GM08714 (cell line): ENCODE data around the gene COX10.
"Not testable (repeated sequence)": the region's sequence is repeated elsewhere in the genome, so short reads cannot be mapped to it uniquely, and the experiment has no call there.

ENCODE experiments used
- H3K4me3 ChIP-seq: fragments of 200-500 bp; sonication (Bioruptor generic); 2 replicates; pipeline ENCODE4 v1.5.1; 2014; ENCODE audit warnings: mild to moderate bottlenecking, low read length, inconsistent platforms
- ZNF274 ChIP-seq: IDR thresholded peaks from 2 replicates; pipeline ENCODE4 v1.6.1; 2012; ENCODE audit warnings: mild to moderate bottlenecking, low read depth, low read length

COX10 gene

GRCh38 chr17:14161419-14161818 lies 92.1 kb downstream of the COX10 start:
- no peak overlapping the region for H3K4me3 ChIP-seq
- TF ChIP-seq ZNF274: no peak

DNA sequence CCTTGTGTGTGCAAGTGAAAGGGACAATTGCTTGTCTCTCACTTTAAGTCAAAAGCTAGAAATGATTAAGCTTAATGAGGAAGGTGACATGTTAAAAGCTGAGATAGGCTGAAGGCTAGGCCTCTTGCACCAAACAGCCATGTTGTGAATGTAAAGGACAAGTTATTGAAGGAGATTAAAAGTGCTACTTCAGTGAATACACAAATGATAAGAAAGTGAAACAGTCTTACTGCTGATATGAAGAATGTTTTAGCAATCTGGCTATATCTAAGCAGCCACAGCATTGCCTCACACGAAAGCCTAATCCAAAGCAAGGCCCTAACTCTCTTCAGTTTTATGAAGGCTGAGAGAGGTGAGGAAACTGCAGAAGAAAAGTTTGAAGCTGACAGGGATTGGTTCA lies 96.3 kb downstream of the COX10 start:
- TF ChIP-seq ZNF274: no peak
- no peak overlapping the region for H3K4me3 ChIP-seq

- not testable (repeated sequence) for H3K4me3 ChIP-seq
Observed at GRCh38 chr17:14167831-14168230, 98.5 kb downstream of the COX10 start.

- H3K4me3 ChIP-seq: no peak overlapping the region
- TF ChIP-seq ZNF274: no peak
Observed at GRCh38 chr17:14168582-14168981, 99.3 kb downstream of the COX10 start.

GRCh38 chr17:14169287-14169686 lies 100.0 kb downstream of the COX10 start:
- H3K4me3 ChIP-seq: no peak overlapping the region
- TF ChIP-seq ZNF274: no peak

DNA sequence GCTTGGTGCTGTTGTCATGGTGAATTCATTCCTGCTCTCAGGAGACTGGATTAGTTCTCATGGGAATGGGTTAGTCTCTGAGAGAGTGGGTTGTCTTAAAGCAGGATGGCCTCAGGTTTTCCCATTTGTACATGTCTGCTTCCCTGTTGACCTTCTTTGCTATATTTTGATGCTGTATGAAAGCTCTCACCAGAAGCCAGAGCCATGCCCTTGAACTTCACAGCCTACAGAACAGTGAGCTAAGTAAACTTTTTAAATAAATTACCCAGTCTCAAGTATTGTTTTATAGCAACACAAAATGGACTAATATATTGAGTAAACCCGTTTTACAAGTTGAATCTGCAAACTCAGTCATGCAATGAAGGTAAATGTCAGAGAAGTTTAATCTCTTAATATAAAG lies 100.6 kb downstream of the COX10 start:
- TF ChIP-seq ZNF274: no peak
- no peak overlapping the region for H3K4me3 ChIP-seq

DNA sequence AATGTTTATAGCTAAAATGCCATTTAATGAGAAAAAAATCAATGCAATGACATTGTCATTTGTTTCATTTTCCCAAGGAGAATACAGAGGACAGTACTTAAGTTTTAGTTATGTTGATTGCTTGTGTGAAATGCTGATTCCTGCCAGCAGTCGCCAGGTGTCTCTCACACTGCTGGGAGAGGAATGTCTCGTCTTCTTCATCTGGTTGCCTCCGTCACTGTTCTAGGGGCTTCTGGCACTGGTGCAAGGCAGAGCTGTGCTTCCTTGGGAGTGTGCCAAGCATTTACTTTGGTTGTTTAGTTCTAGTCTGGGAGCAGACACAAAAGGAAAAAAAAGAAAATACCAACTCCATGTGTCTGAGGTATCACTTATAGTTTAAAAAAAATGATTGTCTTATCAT lies 107.7 kb downstream of the COX10 start:
- not testable (repeated sequence) for H3K4me3 ChIP-seq

GRCh38 chr17:14177801-14178200 lies 108.5 kb downstream of the COX10 start:
- not testable (repeated sequence) for H3K4me3 ChIP-seq

- not testable (repeated sequence) for H3K4me3 ChIP-seq
Observed at GRCh38 chr17:14179951-14180350, 110.6 kb downstream of the COX10 start.

- H3K4me3 ChIP-seq: not testable (repeated sequence)
Observed at GRCh38 chr17:14182084-14182483, 112.8 kb downstream of the COX10 start.

GRCh38 chr17:14184536-14184935 lies 115.2 kb downstream of the COX10 start:
- not testable (repeated sequence) for H3K4me3 ChIP-seq

GRCh38 chr17:14186443-14186842 lies 117.1 kb downstream of the COX10 start:
- H3K4me3 ChIP-seq: not testable (repeated sequence)

- not testable (repeated sequence) for H3K4me3 ChIP-seq
Observed at GRCh38 chr17:14190774-14191173, 121.5 kb downstream of the COX10 start.

GRCh38 chr17:14191469-14191868 lies 122.2 kb downstream of the COX10 start:
- not testable (repeated sequence) for H3K4me3 ChIP-seq

DNA sequence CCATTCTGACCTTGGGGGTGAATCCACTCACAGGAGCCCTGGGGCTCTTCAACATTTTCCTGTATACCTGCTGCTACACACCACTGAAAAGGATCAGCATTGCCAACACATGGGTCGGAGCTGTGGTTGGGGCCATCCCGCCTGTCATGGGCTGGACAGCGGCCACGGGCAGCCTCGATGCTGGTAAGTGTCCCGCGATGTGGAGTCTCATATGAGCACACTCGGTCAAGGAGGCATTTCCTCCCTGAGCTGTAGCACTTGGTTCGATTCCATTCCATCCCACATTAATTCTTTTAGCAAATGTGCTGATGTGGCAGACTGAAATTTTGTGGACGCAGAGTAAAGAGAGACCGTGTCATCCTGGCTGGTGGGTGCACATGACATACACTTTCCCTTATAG lies 122.7 kb downstream of the COX10 start:
- H3K4me3 ChIP-seq: not testable (repeated sequence)

DNA sequence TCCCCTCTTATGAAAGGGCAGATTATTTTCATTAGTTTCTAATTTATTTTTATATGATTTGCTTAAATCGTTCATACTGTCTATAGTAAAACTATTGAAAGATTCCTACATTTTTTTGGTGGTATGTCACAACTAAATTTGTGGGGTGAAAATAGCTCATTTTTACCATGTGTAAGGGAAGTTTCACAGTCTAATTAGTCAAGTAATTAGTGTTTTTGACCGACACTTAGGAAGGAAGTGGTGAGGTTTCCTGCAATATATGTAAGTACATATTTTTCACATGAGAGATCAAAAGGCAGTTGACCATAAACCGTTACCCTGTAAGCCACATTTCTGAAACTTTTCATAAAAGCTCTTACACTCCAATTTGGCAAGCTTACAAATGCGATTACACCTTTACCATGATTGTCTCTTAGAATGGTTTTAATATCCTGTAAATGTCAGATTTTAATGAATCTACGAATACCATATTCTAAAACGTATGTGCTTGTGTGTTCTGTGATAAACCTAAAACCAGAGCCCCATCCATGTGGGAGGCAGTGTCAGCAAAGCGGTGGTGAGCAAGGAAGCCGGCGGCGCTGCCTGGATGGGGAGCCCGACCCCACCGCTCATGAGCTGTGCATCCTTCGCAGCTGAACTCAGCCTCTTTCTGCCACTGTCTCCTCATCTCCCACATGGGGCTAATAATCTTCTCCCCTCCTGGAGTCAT lies 123.5 kb downstream of the COX10 start:
- not testable (repeated sequence) for H3K4me3 ChIP-seq

DNA sequence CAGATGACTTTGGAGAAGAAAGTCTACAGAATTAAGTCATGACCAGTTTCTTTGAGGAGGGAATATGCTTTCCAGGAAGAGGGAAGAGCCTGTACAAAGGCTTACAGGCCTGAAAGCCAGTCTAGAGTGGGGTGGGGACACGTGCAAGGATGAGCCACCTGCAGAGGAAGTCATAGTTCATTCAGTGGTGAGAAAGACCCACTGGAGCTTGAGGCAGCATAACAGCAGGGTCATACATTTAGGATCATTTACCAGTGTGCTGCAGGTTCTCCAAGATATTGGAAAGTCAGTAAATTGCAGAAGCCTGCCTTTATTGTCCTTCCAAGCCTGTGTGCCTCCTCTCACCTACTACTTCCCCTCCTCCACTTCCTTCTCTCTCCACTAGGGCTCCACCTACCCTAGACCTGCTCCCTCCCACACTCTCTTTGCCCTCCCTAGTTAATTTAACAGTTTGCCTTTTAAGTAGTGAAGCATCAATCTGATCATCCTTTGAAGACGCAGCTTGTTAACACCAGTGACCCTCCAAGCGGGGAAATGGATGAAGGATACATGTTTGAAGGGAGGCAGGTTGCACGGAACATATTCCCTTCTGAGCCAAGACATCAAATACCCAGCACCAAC lies 127.2 kb downstream of the COX10 start:
- H3K4me3 ChIP-seq: no peak overlapping the region
- no peak for TF ChIP-seq ZNF274
